Tibial nerve (tissue), 4 donors: ENCODE measurements around the gene CAMTA1.

Experiments used
- EP300 ChIP-seq, 2 donors: sonication (generic); formaldehyde crosslinking; IDR thresholded peaks; one replicate each; pipeline ENCODE4 v1.6.1; 2017; ENCODE audit warnings: antibody characterized with exemption in 2 of 2, mild to moderate bottlenecking in 1 of 2
- POLR2A ChIP-seq, 2 donors: fragments of 450-650 bp; IDR thresholded peaks; one replicate each; pipeline ENCODE4 v1.6.1; 2017; ENCODE audit warnings: antibody characterized with exemption in 2 of 2, mild to moderate bottlenecking in 2 of 2, moderate library complexity in 2 of 2
- TF ChIP-seq, protein P1 (sequence below), 5 experiments: fragments of 200-600 bp in 3 of 5; fragments of 450-650 bp in 2 of 5; sonication (generic) in 3 of 5; IDR thresholded peaks; one replicate each; pipeline ENCODE4 v1.5.1; 2016 to 2019; ENCODE audit warnings: antibody characterized with exemption in 5 of 5, mild to moderate bottlenecking in 3 of 5, moderate library complexity in 2 of 5

- TF ChIP-seq, protein P1, sequence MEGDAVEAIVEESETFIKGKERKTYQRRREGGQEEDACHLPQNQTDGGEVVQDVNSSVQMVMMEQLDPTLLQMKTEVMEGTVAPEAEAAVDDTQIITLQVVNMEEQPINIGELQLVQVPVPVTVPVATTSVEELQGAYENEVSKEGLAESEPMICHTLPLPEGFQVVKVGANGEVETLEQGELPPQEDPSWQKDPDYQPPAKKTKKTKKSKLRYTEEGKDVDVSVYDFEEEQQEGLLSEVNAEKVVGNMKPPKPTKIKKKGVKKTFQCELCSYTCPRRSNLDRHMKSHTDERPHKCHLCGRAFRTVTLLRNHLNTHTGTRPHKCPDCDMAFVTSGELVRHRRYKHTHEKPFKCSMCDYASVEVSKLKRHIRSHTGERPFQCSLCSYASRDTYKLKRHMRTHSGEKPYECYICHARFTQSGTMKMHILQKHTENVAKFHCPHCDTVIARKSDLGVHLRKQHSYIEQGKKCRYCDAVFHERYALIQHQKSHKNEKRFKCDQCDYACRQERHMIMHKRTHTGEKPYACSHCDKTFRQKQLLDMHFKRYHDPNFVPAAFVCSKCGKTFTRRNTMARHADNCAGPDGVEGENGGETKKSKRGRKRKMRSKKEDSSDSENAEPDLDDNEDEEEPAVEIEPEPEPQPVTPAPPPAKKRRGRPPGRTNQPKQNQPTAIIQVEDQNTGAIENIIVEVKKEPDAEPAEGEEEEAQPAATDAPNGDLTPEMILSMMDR (IDR thresholded peaks at IDR 0.05): no peak
- no peak for TF ChIP-seq POLR2A (IDR thresholded peaks at IDR 0.05)
- no peak for TF ChIP-seq EP300 (IDR thresholded peaks at IDR 0.05)
Measured at GRCh38 chr1:7664893-7665250, 879.6 kb downstream of the CAMTA1 start.
